HG02870 (cell line): ENCODE measurements around the gene ATAD3B.
"Not testable (repeated sequence)": the region's sequence is repeated elsewhere in the genome, so short reads cannot be mapped to it uniquely, and the experiment has no call there.

Experiments
- ATAC-seq: cut with Tn5 transposase; IDR thresholded peaks from one replicate; pipeline ENCODE4 v1.9.1; 2021; ENCODE audit warnings: mild to moderate bottlenecking, moderate library complexity; ENCODE audit not compliant: unreplicated experiment

The ATAD3B gene

GRCh38 chr1:1509465-1509850 lies 37.9 kb downstream of the ATAD3B start:
- not testable (repeated sequence) for ATAC-seq

GRCh38 chr1:1510912-1511532 lies 39.5 kb downstream of the ATAD3B start:
- ATAC-seq = no peak

- ATAC-seq = peak; percentile 89
Observed at GRCh38 chr1:1511533-1512285, 40.1 kb downstream of the ATAD3B start, which contains the start of gene ATAD3A. ATAD3A (plus strand) TSS chr1:1512162; CDS start chr1:1512269, 107 bp downstream.

- ATAC-seq = not testable (repeated sequence)
Observed at GRCh38 chr1:1512425-1512824, 40.9 kb downstream of the ATAD3B start.

- ATAC-seq = not testable (repeated sequence)
Observed at GRCh38 chr1:1513675-1514074, 42.1 kb downstream of the ATAD3B start.

GRCh38 chr1:1514376-1514775 lies 42.8 kb downstream of the ATAD3B start:
- not testable (repeated sequence) for ATAC-seq

GRCh38 chr1:1516923-1517322 lies 45.4 kb downstream of the ATAD3B start:
- not testable (repeated sequence) for ATAC-seq

- ATAC-seq = no peak
Observed at GRCh38 chr1:1517973-1518620, 46.5 kb downstream of the ATAD3B start.

- not testable (repeated sequence) for ATAC-seq
Observed at GRCh38 chr1:1518621-1519007, 47.0 kb downstream of the ATAD3B start.

- not testable (repeated sequence) for ATAC-seq
Observed at GRCh38 chr1:1519805-1520505, 48.4 kb downstream of the ATAD3B start.

GRCh38 chr1:1521331-1521730 lies 49.8 kb downstream of the ATAD3B start:
- no peak for ATAC-seq

GRCh38 chr1:1522536-1522935 lies 51.0 kb downstream of the ATAD3B start:
- ATAC-seq = not testable (repeated sequence)

- not testable (repeated sequence) for ATAC-seq
Observed at GRCh38 chr1:1523226-1523625, 51.7 kb downstream of the ATAD3B start.

GRCh38 chr1:1523651-1524050 lies 52.1 kb downstream of the ATAD3B start:
- not testable (repeated sequence) for ATAC-seq

- not testable (repeated sequence) for ATAC-seq
Observed at GRCh38 chr1:1524750-1525383, 53.3 kb downstream of the ATAD3B start.

GRCh38 chr1:1526476-1526875 lies 54.9 kb downstream of the ATAD3B start:
- not testable (repeated sequence) for ATAC-seq

GRCh38 chr1:1527092-1527816 lies 55.7 kb downstream of the ATAD3B start:
- no peak for ATAC-seq

GRCh38 chr1:1528301-1529267 lies 57.0 kb downstream of the ATAD3B start:
- no peak for ATAC-seq

GRCh38 chr1:1529321-1529720 lies 57.8 kb downstream of the ATAD3B start:
- ATAC-seq = no peak
